SK-N-SH (cell line): ENCODE results near the gene RAC2. TPM values are rescaled to one million over a fixed set of nuclear protein-coding genes. Genes with fewer than 3 reads are reported as not detected.

Experiments used
- CTCF ChIA-PET: fragments of 300-600, 350-600 bp; formaldehyde crosslinking; extraction: SDS; loops from one replicate; lab custom pipeline; 2021; lab: Yijun Ruan, JAX
- POLR2A ChIA-PET: fragments of 350-600 bp; sonication (Branson Sonifier 250); formaldehyde crosslinking; extraction: SDS; loops from one replicate; lab custom pipeline; 2020; ENCODE audit warnings: antibody characterized with exemption, inconsistent platforms; lab: Yijun Ruan, JAX
- DNase-seq: peaks from one replicate; pipeline ENCODE4 v3.0.0; 2012
- H2AFZ ChIP-seq: fragments of 200-600 bp; sonication (generic); 2 replicates; pipeline ENCODE4 v1.8.1; 2016; ENCODE audit warnings: antibody characterized with exemption, mild to moderate bottlenecking, low read depth
- H3F3A ChIP-seq: fragments of 200-600 bp; sonication (generic); replicated peaks from 2 replicates; pipeline ENCODE3; 2016; ENCODE audit warnings: antibody characterized with exemption, mild to moderate bottlenecking; ENCODE audit not compliant: insufficient read depth
- H3K27ac ChIP-seq, 2 experiments: fragments of 200-500 bp in 1 of 2; fragments of 200-600 bp in 1 of 2; sonication (Bioruptor generic) in 1 of 2; sonication (generic), shearing (Covaris generic) in 1 of 2; 2 replicates each; pipeline versions ENCODE4 v1.5.1 to v1.6.1; 2014 to 2016; ENCODE audit warnings: low read depth in 2 of 2, inconsistent platforms in 1 of 2, low read length in 1 of 2, mild to moderate bottlenecking in 1 of 2, mixed read lengths in 1 of 2
- H3K27me3 ChIP-seq: fragments of 200-600 bp; sonication (generic), shearing (Covaris generic); 2 replicates; pipeline ENCODE4 v1.6.1; 2016; ENCODE audit warnings: mixed run types; ENCODE audit not compliant: insufficient read depth
- H3K36me3 ChIP-seq, 2 experiments: fragments of 200-500 bp in 1 of 2; fragments of 200-600 bp in 1 of 2; sonication (Bioruptor generic) in 1 of 2; sonication (generic) in 1 of 2; replicated peaks in 1 of 2; 2 replicates each; pipeline versions ENCODE3 to v1.5.1; 2014 to 2016; ENCODE audit warnings: low read length in 1 of 2, mild to moderate bottlenecking in 1 of 2; ENCODE audit not compliant: insufficient read depth in 2 of 2, control insufficient read depth in 1 of 2
- H3K4me1 ChIP-seq, 2 experiments: fragments of 200-500 bp in 1 of 2; fragments of 200-600 bp in 1 of 2; sonication (Bioruptor generic) in 1 of 2; sonication (generic), shearing (Covaris generic) in 1 of 2; 2 replicates each; pipeline versions ENCODE4 v1.5.1 to v1.6.1; 2014 to 2016; ENCODE audit warnings: low read depth in 1 of 2, low read length in 1 of 2, mixed run types in 1 of 2; ENCODE audit not compliant: insufficient read depth in 2 of 2, control insufficient read depth in 1 of 2
- H3K4me2 ChIP-seq: fragments of 200-600 bp; sonication (generic), shearing (Covaris generic); 2 replicates; pipeline ENCODE4 v1.6.1; 2017; ENCODE audit warnings: mixed run types
- H3K4me3 ChIP-seq, 2 experiments: fragments of 200-500 bp in 1 of 2; fragments of 200-600 bp in 1 of 2; sonication (Bioruptor generic) in 1 of 2; sonication (generic), shearing (Covaris generic) in 1 of 2; 2 replicates each; pipeline versions ENCODE4 v1.5.1 to v1.8.1; 2014 to 2016; ENCODE audit warnings: low read depth in 2 of 2, inconsistent platforms in 1 of 2, low read length in 1 of 2, mild to moderate bottlenecking in 1 of 2, mixed read lengths in 1 of 2, moderate library complexity in 1 of 2
- H3K79me2 ChIP-seq: fragments of 200-600 bp; sonication (generic); 2 replicates; pipeline ENCODE4 v1.8.1; 2017; ENCODE audit warnings: mild to moderate bottlenecking; ENCODE audit not compliant: insufficient read depth
- H3K9ac ChIP-seq: fragments of 200-600 bp; sonication (generic); 2 replicates; pipeline ENCODE4 v1.6.1; 2017; ENCODE audit warnings: mixed run types
- H3K9me2 ChIP-seq: fragments of 200-600 bp; sonication (generic); 2 replicates; pipeline ENCODE4 v1.6.1; 2017; ENCODE audit warnings: mixed run types
- H3K9me3 ChIP-seq: fragments of 200-600 bp; sonication (generic); 2 replicates; pipeline ENCODE4 v1.6.1; 2017; ENCODE audit warnings: mixed run types, mild to moderate bottlenecking, moderate library complexity
- H4K20me1 ChIP-seq: fragments of 200-600 bp; sonication (generic); 2 replicates; pipeline ENCODE4 v1.6.1; 2017; ENCODE audit warnings: mild to moderate bottlenecking, mixed run types; ENCODE audit not compliant: insufficient read depth
- CHD2 ChIP-seq: fragments of 150-350 bp; IDR thresholded peaks from 2 replicates; pipeline ENCODE4 v1.6.1; 2018; ENCODE audit warnings: low read length; ENCODE audit not compliant: partially characterized antibody
- ELF1 ChIP-seq: IDR thresholded peaks from 2 replicates; pipeline ENCODE4 v1.4.0; 2012
- EZH2phosphoT487 ChIP-seq: fragments of 200-600 bp; sonication (generic); IDR thresholded peaks from 2 replicates; pipeline ENCODE4 v1.6.1; 2017; ENCODE audit warnings: low read depth, mixed run types, mild to moderate bottlenecking, antibody characterized with exemption, moderate library complexity, borderline replicate concordance
- FOXM1 ChIP-seq: IDR thresholded peaks from 2 replicates; pipeline ENCODE4 v1.4.0; 2012; ENCODE audit warnings: low read depth, mild to moderate bottlenecking
- GABPA ChIP-seq: IDR thresholded peaks from 2 replicates; pipeline ENCODE4 v1.4.0; 2012; ENCODE audit warnings: low read depth, mild to moderate bottlenecking
- GATA2 ChIP-seq: sonication (generic); formaldehyde crosslinking; IDR thresholded peaks from 2 replicates; pipeline ENCODE4 v1.5.0; 2020; ENCODE audit warnings: mild to moderate bottlenecking, missing genetic modification reagents
- JUND ChIP-seq: IDR thresholded peaks from 2 replicates; pipeline ENCODE4 v1.4.0; 2012
- MAX ChIP-seq: IDR thresholded peaks from 2 replicates; pipeline ENCODE4 v1.4.0; 2012; ENCODE audit warnings: low read depth
- MXI1 ChIP-seq: IDR thresholded peaks from 2 replicates; pipeline ENCODE4 v1.6.1; 2012; ENCODE audit warnings: mild to moderate bottlenecking, low read depth, low read length, improper control_type of control experiment
- NFIC ChIP-seq: IDR thresholded peaks from 2 replicates; pipeline ENCODE4 v1.4.0; 2012; ENCODE audit warnings: borderline replicate concordance
- NRF1 ChIP-seq: IDR thresholded peaks from 2 replicates; pipeline ENCODE4 v1.6.1; 2012; ENCODE audit warnings: low read depth, mild to moderate bottlenecking, low read length
- RXRA ChIP-seq: IDR thresholded peaks from 2 replicates; pipeline ENCODE4 v1.4.0; 2012; ENCODE audit warnings: low read depth, mild to moderate bottlenecking, borderline replicate concordance
- TAF1 ChIP-seq: IDR thresholded peaks from 2 replicates; pipeline ENCODE4 v1.6.1; 2012; ENCODE audit warnings: low read depth, mild to moderate bottlenecking, low read length, moderate library complexity, borderline replicate concordance
- TEAD4 ChIP-seq: IDR thresholded peaks from 2 replicates; pipeline ENCODE4 v1.4.0; 2012; ENCODE audit warnings: mild to moderate bottlenecking, borderline replicate concordance; ENCODE audit not compliant: insufficient read depth
- USF2 ChIP-seq: fragments of 150-350 bp; IDR thresholded peaks from 2 replicates; pipeline ENCODE4 v1.6.1; 2017; ENCODE audit warnings: antibody characterized with exemption, low read length, low read depth, borderline replicate concordance
- YY1 ChIP-seq: IDR thresholded peaks from 2 replicates; pipeline ENCODE4 v1.4.0; 2012; ENCODE audit warnings: low read depth, mild to moderate bottlenecking
- ZBTB33 ChIP-seq: IDR thresholded peaks from 2 replicates; pipeline ENCODE4 v1.4.0; 2012; ENCODE audit warnings: low read depth, borderline replicate concordance
- WGBS: methylation state at CpG from one replicate; pipeline ENCODE4 v1.1.6; 2017; ENCODE audit warnings: low lambda C conversion rate; 5-methylcytosine and 5-hydroxymethylcytosine counted together
- polyA plus RNA-seq, 3 experiments: library from polyadenylated mRNA; depleted of rRNA; stranded (reverse); fragments of >200 nt; gene quantifications; 2 replicates each; pipeline ENCODE4 v1.2.3, GENCODE V29; 2012

RAC2 gene
- polyA plus RNA-seq, 1 of the 3 experiments (the other 2 are of a cell fraction), result 29.9 TPM

GRCh38 chr22:37281195-37281594, 37.1 kb upstream of the RAC2 start:
- Histone ChIP-seq H3K9me2 (no peaks in the 10 kb centered on the region), H2AFZ (no peak overlapping the region), H3K4me3 (no peak overlapping the region), H3K27me3 (no peaks in the 10 kb centered on the region), H3K9me3 (no peaks in the 10 kb centered on the region), H3K9ac (no peak overlapping the region), H3F3A (no peaks in the 10 kb centered on the region), H3K4me1 (no peaks in the 10 kb centered on the region), H3K36me3 (no peaks in the 10 kb centered on the region), H4K20me1 (no peaks in the 10 kb centered on the region)
- CTCF ChIA-PET, result interaction anchor here (0.9 to 7.4 kb wide), 2 partner anchors 14 to 21 kb away, joined by 3 to 49 read pairs; no protein-coding TSS in a partner anchor
- 94% methylated on average over 6 of the region's 7 CpGs for WGBS
- POLR2A ChIA-PET, result no interaction called here
- TF ChIP-seq USF2, result no peak
- TF ChIP-seq, all 33 proteins: peak for 0
- Histone ChIP-seq H3K79me2 (no peaks in the 10 kb centered on the region), H3K27ac (no peak overlapping the region), H3K4me2 (no peak overlapping the region)
- DNase-seq, result no peak

GRCh38 chr22:37280718-37281117, 36.6 kb upstream of the RAC2 start:
- no peaks in the 10 kb centered on the region for H4K20me1 ChIP-seq
- H2AFZ ChIP-seq, result no peak overlapping the region
- no peak overlapping the region for H3K9ac ChIP-seq
- H3K4me3 ChIP-seq, result no peak overlapping the region
- H3F3A ChIP-seq, result no peaks in the 10 kb centered on the region
- WGBS, result 79% methylated on average over 5 of the region's 5 CpGs
- H3K4me2 ChIP-seq, result no peak overlapping the region
- H3K79me2 ChIP-seq, result no peaks in the 10 kb centered on the region
- no peak overlapping the region for H3K27ac ChIP-seq
- no peak for DNase-seq
- ChIA-PET POLR2A (no interaction called here), CTCF (interaction anchor here (0.9 to 7.4 kb wide), 2 partner anchors 13 to 20 kb away, joined by 3 to 49 read pairs; no protein-coding TSS in a partner anchor)
- H3K4me1 ChIP-seq, result no peaks in the 10 kb centered on the region
- no peaks in the 10 kb centered on the region for H3K36me3 ChIP-seq
- H3K27me3 ChIP-seq, result no peaks in the 10 kb centered on the region
- H3K9me2 ChIP-seq, result no peaks in the 10 kb centered on the region
- no peaks in the 10 kb centered on the region for H3K9me3 ChIP-seq
- TF ChIP-seq FOXM1, result no peak
- no peak for TF ChIP-seq ZBTB33
- no peak for TF ChIP-seq TAF1
- TF ChIP-seq JUND, result no peak
- TF ChIP-seq RXRA, result no peak
- TF ChIP-seq NRF1, result no peak
- TF ChIP-seq NFIC, result no peak
- TF ChIP-seq GATA2 (CRISPR knock-in tag), result no peak
- no peak for TF ChIP-seq TEAD4
- TF ChIP-seq ELF1, result no peak
- TF ChIP-seq MXI1, result no peak
- no peak for TF ChIP-seq GABPA
- TF ChIP-seq EZH2phosphoT487, result no peak
- no peak for TF ChIP-seq MAX
- no peak for TF ChIP-seq CHD2
- no peak for TF ChIP-seq YY1
- TF ChIP-seq USF2, result no peak
- TF ChIP-seq, all 33 proteins: peak for 0
